T-helper 2 cell treated with Interferon-gamma antibody and Interleukin-4, amounts not matched to agents 100 ng/mL and 5 ng/mL, for 36 hours (primary cell): ENCODE measurements around the gene CHD2. TPM values are rescaled to one million over a fixed set of nuclear protein-coding genes. Genes with fewer than 3 reads are reported as not detected.

Experiments
- intact Hi-C: fragments of 100-400 bp; cut with micrococcal nuclease; formaldehyde crosslinking; loops from one replicate; pipeline ENCODE4 v1.15.1; 2023
- total RNA-seq: library from RNA; stranded (reverse); gene quantifications from 2 replicates; pipeline ENCODE4 v1.2.3, GENCODE V29; 2022

CHD2 gene
- total RNA-seq, 1 donor from 2014 or later, result 130 TPM

GRCh38 chr15:92997821-92998220 lies 97.7 kb downstream of the CHD2 start:
- intact Hi-C loops, result no loop called here

GRCh38 chr15:93001156-93001555 lies 101.0 kb downstream of the CHD2 start:
- intact Hi-C loops, result no loop called here

DNA sequence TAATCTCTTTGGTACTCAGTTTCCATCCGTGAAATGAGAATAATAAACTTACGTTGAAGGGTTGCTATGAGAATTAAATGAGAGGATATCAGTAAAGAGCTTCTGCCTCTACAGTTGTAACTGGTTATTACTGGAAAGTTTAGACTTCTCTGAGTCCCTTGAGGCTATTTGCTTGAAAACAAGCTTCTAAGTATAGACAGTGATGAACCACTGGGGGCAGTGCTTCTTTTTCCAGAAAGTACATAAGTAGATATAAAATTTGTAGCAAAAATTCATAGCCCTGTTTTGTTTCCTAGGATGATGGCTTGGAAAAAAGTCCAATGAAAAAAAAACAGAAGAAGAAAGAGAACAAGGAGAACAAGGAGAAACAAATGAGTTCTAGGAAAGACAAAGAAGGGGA lies 101.8 kb downstream of the CHD2 start:
- intact Hi-C loops, result no loop called here

DNA sequence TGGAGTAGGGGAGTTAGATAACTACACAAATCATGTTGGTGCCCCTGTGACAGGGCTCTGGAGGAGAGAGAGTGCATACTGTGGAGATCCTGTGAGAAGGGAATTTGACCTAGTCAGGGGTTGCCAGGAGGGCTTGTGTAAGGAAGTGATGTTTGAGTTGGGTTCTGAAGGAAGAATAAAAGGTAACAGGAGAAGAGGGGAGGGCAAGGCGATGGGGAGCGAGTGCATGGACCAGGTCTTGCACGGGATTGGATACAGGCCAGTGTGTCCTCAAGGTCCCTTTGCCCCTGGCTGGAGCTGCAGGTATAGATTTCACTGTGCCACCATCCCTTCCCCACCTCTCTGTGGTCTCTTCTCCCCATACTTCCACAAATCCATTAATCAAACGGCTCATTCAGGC lies 105.0 kb downstream of the CHD2 start:
- intact Hi-C loops, result loop anchor here (5.0 kb wide), 1 partner anchor 33 kb away; no protein-coding TSS in a partner anchor

DNA sequence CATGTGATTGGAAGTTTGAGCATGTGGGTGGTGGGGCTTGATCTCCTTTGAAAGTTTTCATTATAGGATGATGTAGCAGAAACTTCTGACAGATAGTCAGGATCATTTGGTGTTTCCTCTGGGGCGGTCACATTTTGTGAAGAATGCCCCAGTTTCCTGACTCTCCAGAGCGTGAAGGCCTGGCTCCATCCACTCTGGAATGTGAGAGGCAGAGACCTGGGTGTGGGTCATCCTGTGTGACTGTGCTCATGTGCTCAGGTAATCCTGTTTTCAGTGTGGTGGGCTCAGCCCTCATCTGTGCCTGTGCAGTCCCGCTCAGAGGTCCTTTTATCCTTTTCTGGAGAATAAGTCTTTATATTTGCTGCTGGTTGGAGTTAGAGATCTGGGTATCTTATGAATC lies 107.9 kb downstream of the CHD2 start:
- intact Hi-C loops, result loop anchor here (5.0 kb wide), 1 partner anchor 36 kb away; no protein-coding TSS in a partner anchor

- intact Hi-C loops, result no loop called here
These were observed 112.7 kb downstream of the CHD2 start for GRCh38 chr15:93012786-93013185.

GRCh38 chr15:93017526-93017925 lies 117.4 kb downstream of the CHD2 start:
- intact Hi-C loops, result loop anchor here (5.0 kb wide), 1 partner anchor 75 kb away; no protein-coding TSS in a partner anchor

- intact Hi-C loops, result loop anchor here (5.0 kb wide), 1 partner anchor 76 kb away; no protein-coding TSS in a partner anchor
These were observed 118.5 kb downstream of the CHD2 start for GRCh38 chr15:93018574-93018973.

DNA sequence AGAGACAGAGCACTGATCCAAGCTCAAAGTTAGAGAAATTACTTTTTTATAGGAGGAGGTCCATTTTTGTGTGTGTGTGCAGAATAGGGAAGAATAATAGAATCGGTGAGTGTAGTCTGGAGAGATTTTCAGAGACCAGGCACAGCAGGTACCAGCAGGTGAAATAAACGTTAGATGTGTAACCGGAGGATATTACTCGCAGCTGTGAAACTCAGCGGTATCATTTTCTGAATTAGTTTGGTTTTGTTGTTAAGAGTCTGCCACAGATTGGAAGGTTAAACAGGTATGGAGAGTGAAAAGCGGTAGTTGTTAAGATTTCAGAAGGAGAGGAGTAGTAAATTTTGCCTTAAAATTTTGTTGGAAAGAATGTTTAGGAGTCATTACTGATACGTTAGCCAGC lies 119.0 kb downstream of the CHD2 start:
- intact Hi-C loops, result loop anchor here (5.0 kb wide), 1 partner anchor 77 kb away; no protein-coding TSS in a partner anchor

DNA sequence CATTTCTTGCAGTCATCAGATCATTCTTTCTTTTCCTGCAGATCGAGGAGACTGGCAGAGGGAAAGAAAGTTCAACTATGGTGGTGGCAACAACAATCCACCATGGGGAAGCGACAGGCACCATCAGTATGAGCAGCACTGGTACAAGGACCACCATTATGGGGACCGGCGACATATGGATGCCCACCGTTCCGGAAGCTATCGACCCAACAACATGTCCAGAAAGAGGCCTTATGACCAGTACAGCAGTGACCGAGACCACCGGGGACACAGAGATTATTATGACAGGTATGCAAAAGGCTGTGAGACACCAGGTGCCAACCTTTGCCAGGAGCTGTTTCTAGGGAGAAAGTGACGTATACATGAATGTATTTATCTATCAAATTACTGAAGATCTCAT lies 119.8 kb downstream of the CHD2 start:
- intact Hi-C loops, result loop anchor here (5.0 kb wide), 2 partner anchors 78 to 223 kb away; no protein-coding TSS in a partner anchor

DNA sequence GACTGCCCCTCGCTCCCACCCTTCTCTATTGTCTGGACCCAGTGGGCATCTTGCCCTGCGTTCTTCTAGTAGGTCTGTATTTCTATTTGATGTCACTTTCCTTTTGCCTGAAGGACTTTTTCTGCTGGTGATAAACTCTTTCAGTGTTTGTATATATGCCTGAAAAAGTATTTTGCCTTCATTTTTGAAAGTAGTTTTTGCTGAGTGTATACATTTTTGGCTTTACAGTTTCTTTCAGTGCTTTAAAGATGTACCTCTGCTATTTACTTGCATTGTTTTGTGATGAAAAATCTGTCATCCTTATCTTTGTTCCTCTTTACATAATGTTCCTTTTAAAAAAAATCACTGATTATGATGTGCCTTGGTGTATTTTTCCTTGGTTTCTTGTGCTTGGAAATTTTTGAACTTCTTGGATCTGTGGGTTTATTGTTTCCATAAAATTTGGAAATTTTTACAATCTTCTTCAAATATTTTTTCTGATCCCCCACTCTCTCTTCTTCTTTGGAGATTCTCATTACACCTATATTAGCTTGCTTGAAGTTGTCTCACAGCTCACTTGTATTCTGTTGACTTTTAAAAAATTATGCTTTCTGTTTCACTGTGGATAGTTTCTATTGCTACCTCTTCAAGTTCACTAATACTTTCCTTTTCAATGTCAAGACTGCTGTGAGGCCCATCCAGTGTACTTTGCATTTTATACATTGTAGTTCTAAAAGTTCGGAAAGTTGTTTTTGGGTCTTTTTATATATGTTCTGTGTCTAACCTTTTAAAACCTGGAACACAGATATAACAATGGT lies 121.0 kb downstream of the CHD2 start:
- intact Hi-C loops, result loop anchor here (5.0 kb wide), 1 partner anchor 224 kb away; no protein-coding TSS in a partner anchor

DNA sequence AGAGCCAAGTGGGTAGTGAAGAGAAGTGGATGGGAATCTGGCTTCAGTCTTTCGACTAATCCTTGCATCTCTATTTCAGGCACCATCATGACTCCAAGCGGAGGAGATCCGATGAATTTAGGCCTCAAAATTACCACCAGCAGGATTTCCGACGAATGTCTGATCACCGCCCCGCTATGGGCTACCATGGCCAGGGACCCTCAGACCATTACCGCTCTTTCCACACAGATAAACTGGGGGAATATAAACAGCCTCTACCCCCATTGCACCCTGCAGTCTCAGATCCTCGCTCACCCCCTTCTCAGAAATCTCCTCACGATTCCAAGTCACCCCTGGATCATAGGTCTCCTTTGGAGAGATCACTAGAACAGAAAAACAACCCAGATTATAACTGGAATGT lies 124.2 kb downstream of the CHD2 start:
- intact Hi-C loops, result loop anchor here (5.0 kb wide), 1 partner anchor 227 kb away; no protein-coding TSS in a partner anchor

- intact Hi-C loops, result loop anchor here (5.0 kb wide), 1 partner anchor 228 kb away; no protein-coding TSS in a partner anchor
These were observed 124.8 kb downstream of the CHD2 start for GRCh38 chr15:93024716-93025624.

DNA sequence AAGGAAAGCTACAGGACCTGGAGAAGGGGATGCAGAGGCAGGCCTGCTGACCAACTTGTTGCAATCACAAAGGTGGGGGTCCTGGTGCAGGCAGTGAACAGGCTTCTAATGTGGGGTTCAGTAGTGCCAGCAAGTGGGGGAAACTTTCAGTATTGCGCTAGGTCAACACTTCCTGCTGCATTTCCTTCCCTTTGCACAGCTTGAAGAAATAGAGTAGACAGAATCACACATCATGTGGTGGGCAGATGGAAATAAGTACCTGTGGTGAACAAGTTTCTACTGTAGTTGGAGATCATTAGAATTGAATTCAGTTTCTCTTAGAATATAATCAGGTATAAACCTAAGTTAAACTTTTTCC lies 125.5 kb downstream of the CHD2 start:
- intact Hi-C loops, result no loop called here

DNA sequence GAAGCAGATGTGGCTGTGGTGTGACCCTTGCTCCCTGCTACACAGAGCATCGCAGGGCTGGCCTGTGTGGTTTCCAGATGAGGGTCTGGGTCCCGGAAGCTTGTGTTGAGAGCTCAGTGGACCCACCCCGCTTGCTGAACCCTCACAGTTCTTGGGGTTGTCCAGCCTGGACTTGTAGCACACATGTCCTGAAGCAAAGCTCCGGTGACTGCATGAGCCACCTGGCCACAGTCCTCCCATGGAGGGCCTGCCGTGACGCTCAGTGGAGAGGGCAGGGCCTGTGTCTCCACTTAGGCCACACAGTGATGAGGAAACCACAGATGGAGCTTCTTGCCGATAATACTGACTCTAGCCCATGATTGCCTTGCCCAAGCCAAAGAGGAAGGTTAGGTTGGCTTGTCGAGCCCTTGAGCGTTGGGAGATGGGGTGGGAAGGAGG lies 126.3 kb downstream of the CHD2 start:
- intact Hi-C loops, result no loop called here

DNA sequence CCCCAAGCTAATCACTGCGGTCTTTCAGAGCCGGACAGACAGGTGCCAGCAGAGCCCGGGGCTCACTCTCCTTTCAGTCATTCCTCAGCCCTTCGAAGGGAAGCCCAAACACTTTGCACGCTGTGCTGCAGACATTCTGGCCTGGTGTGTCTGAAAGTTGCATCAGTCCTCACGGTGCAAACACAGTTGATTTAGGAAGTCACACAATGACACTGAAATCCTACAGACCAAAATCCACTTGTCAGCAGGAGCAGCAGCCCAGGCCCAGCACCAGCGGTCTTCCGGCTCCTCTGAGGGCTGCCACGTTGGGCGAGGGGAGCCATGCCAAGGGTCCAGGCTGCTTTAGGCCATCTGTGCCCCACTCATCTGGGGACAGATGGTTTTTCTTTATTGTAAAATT lies 127.3 kb downstream of the CHD2 start:
- intact Hi-C loops, result no loop called here

GRCh38 chr15:93028111-93028631 lies 128.0 kb downstream of the CHD2 start:
- intact Hi-C loops, result no loop called here

DNA sequence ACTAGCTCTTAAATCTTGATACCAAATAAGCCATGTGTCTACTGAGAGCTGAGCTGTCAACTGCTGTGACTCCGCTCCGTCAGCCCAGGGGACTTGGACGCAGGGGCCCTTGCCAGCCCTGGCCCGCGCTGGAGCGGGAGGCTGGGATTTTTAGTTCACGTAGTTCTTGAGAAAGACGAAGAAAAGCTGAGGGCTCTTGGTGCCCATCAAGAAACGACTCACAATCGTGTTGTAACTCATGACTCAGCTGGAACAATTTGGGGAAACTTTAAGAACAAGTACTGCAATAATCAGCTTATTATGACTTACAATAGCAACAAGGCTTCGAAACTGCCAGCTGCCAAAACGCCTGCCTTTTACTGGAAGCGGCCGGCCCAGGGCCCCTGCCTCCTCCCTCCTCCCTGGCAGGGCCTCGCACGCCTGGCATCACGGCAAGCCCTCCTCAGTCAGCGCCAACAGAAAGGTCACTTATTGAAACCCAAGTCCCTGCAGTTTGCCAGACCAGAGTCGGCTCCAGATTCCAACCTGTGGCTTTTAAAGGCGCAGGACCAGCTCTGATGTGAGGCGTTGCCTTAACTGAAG lies 128.6 kb downstream of the CHD2 start:
- intact Hi-C loops, result no loop called here

- intact Hi-C loops, result no loop called here
These were observed 129.2 kb downstream of the CHD2 start for GRCh38 chr15:93029214-93029835.

- intact Hi-C loops, result loop anchor here (1.0 to 2.0 kb wide), 2 partner anchors 57 to 1090 kb away; no protein-coding TSS in a partner anchor
These were observed 129.8 kb downstream of the CHD2 start for GRCh38 chr15:93029836-93030429.
